Keratinocyte (primary cell): ENCODE measurements around the gene DLAT. TPM values are rescaled to one million over a fixed set of nuclear protein-coding genes. Genes with fewer than 3 reads are reported as not detected.

ENCODE experiments used
- DNase-seq: peaks from one replicate; pipeline ENCODE4 v3.0.0-alpha.2; 2011; ENCODE audit warnings: low read depth, missing footprints, low spot score
- FAIRE-seq: peaks from 2 replicates; lab custom pipeline; 2011; peaks lifted over from hg19 to GRCh38; lab: Jason Lieb, UNC
- H2AFZ ChIP-seq: 2 replicates; pipeline ENCODE4 v1.6.0; 2012; ENCODE audit warnings: low read length, control low read depth, inconsistent platforms; ENCODE audit not compliant: control insufficient read depth
- H3K27ac ChIP-seq: 2 replicates; pipeline ENCODE4 v1.5.1; 2011; ENCODE audit warnings: low read length; ENCODE audit not compliant: control insufficient read depth, insufficient read depth
- H3K27me3 ChIP-seq: 3 replicates; pipeline ENCODE4 v1.6.0; 2011; ENCODE audit warnings: low read length; ENCODE audit not compliant: control insufficient read depth, insufficient read depth; ENCODE audit errors: extremely low read depth
- H3K36me3 ChIP-seq, 2 experiments: 2 replicates in 1 of 2; 3 replicates in 1 of 2; pipeline ENCODE4 v1.5.1; 2011; ENCODE audit warnings: low read length in 2 of 2, mild to moderate bottlenecking in 1 of 2; ENCODE audit not compliant: control insufficient read depth in 2 of 2, insufficient read depth in 2 of 2; ENCODE audit errors: extremely low read depth in 1 of 2
- H3K4me1 ChIP-seq: 3 replicates; pipeline ENCODE4 v1.5.1; 2011; ENCODE audit warnings: low read length; ENCODE audit not compliant: control insufficient read depth, insufficient read depth; ENCODE audit errors: extremely low read depth
- H3K4me2 ChIP-seq: 3 replicates; pipeline ENCODE4 v1.6.0; 2011; ENCODE audit warnings: low read depth, low read length; ENCODE audit not compliant: control insufficient read depth, insufficient read depth; ENCODE audit errors: extremely low read depth
- H3K4me3 ChIP-seq, 3 experiments: fragments of 200-600 bp in 1 of 3; sonication (generic) in 1 of 3; 2 replicates in 2 of 3; 3 replicates in 1 of 3; pipeline ENCODE4 v1.5.1; 2011 to 2016; ENCODE audit warnings: low read length in 3 of 3, mild to moderate bottlenecking in 3 of 3, control low read depth in 2 of 3, inconsistent platforms in 1 of 3, low read depth in 1 of 3, mixed read lengths in 1 of 3, mixed run types in 1 of 3, moderate library complexity in 1 of 3; ENCODE audit not compliant: control insufficient read depth in 2 of 3, insufficient read depth in 2 of 3; ENCODE audit errors: extremely low read depth in 1 of 3
- H3K79me2 ChIP-seq: 2 replicates; pipeline ENCODE4 v1.6.0; 2012; ENCODE audit warnings: low read length; ENCODE audit not compliant: control insufficient read depth, insufficient read depth
- H3K9ac ChIP-seq: 3 replicates; pipeline ENCODE4 v1.6.0; 2011; ENCODE audit warnings: low read length; ENCODE audit not compliant: control insufficient read depth, insufficient read depth; ENCODE audit errors: extremely low read depth
- H3K9me1 ChIP-seq: 3 replicates; pipeline ENCODE4 v1.6.0; 2011; ENCODE audit warnings: low read length; ENCODE audit not compliant: control insufficient read depth, insufficient read depth; ENCODE audit errors: extremely low read depth
- H3K9me3 ChIP-seq: 2 replicates; pipeline ENCODE4 v1.5.1; 2012; ENCODE audit warnings: low read depth, low read length; ENCODE audit not compliant: control insufficient read depth
- H4K20me1 ChIP-seq: 3 replicates; pipeline ENCODE4 v1.6.0; 2011; ENCODE audit warnings: low read length; ENCODE audit not compliant: control insufficient read depth, insufficient read depth; ENCODE audit errors: extremely low read depth
- EZH2 ChIP-seq: IDR thresholded peaks from one replicate; pipeline ENCODE4 v1.6.1; 2012; ENCODE audit warnings: inconsistent platforms, mild to moderate bottlenecking, low read length, moderate library complexity
- dilution Hi-C: fragments of 300-500 bp; cut with MboI; formaldehyde crosslinking; loops from one replicate; pipeline ENCODE4 v1.7.0; 2020; ENCODE audit warnings: low sequenced_read_pairs; ENCODE audit not compliant: extremely low pct_ligation_motif_present
- polyA plus RNA-seq, 5 experiments: library from polyadenylated mRNA; depleted of rRNA in 3 of 5; stranded (reverse) in 3 of 5; stranded (forward) in 1 of 5; unstranded in 1 of 5; fragments of >200 nt; gene quantifications; 1 replicate in 1 of 5; 2 replicates in 3 of 5; 3 replicates in 1 of 5; pipeline versions ENCODE4 v1.2.1 to v1.2.3, GENCODE V29; 2011 to 2012; ENCODE audit warnings: missing spikeins in 2 of 5, low read depth in 1 of 5, low replicate concordance in 1 of 5
- TF ChIP-seq, protein P1 (sequence below), 3 experiments: IDR thresholded peaks in 1 of 3; conservative IDR thresholded peaks in 1 of 3; optimal IDR thresholded peaks in 1 of 3; 2 replicates in 2 of 3; 3 replicates in 1 of 3; pipeline versions ENCODE3 to v1.5.1; 2011; ENCODE audit warnings: low read length in 3 of 3, mild to moderate bottlenecking in 3 of 3, moderate library complexity in 2 of 3, control low read depth in 1 of 3, inconsistent platforms in 1 of 3; ENCODE audit not compliant: insufficient read depth in 2 of 3; ENCODE audit errors: extremely low read depth in 1 of 3

Gene DLAT
- polyA plus RNA-seq, 1 donor (not counting 4 experiments of a cell fraction or from before 2014, with no cell fraction given): 41.9 TPM

- H3K27me3 ChIP-seq: no peaks in the 10 kb centered on the region
- TF ChIP-seq, protein P1, sequence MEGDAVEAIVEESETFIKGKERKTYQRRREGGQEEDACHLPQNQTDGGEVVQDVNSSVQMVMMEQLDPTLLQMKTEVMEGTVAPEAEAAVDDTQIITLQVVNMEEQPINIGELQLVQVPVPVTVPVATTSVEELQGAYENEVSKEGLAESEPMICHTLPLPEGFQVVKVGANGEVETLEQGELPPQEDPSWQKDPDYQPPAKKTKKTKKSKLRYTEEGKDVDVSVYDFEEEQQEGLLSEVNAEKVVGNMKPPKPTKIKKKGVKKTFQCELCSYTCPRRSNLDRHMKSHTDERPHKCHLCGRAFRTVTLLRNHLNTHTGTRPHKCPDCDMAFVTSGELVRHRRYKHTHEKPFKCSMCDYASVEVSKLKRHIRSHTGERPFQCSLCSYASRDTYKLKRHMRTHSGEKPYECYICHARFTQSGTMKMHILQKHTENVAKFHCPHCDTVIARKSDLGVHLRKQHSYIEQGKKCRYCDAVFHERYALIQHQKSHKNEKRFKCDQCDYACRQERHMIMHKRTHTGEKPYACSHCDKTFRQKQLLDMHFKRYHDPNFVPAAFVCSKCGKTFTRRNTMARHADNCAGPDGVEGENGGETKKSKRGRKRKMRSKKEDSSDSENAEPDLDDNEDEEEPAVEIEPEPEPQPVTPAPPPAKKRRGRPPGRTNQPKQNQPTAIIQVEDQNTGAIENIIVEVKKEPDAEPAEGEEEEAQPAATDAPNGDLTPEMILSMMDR (optimal IDR thresholded peaks at IDR 0.05 in 1 of 3, IDR thresholded peaks at IDR 0.05 in 1 of 3, conservative IDR thresholded peaks at IDR 0.05 in 1 of 3; ENCODE audit: extremely low read depth in 1 of 3, insufficient read depth in 2 of 3, low read length in 3 of 3): no peak
- TF ChIP-seq EZH2: no peak
- peak overlapping the region; percentile 97 for H2AFZ ChIP-seq
- H3K4me2 ChIP-seq: peak overlapping the region; percentile 77
- FAIRE-seq (no peak), DNase-seq (no peak)
- dilution Hi-C loops: no loop called here
- peaks cover 52% of the 10 kb centered on the region for H3K79me2 ChIP-seq
- peak overlapping the region; percentile 97 for H3K9ac ChIP-seq
- H3K36me3 ChIP-seq: peaks cover 10 to 38% of the 10 kb centered on the region in 2 experiments
- no peaks in the 10 kb centered on the region for H4K20me1 ChIP-seq
- no peaks in the 10 kb centered on the region for H3K9me1 ChIP-seq
- peaks cover 14% of the 10 kb centered on the region for H3K4me1 ChIP-seq
- H3K27ac ChIP-seq: peak overlapping the region; percentile 95
- peak overlapping the region; percentile 68 to 100 (median 76) for H3K4me3 ChIP-seq
- H3K9me3 ChIP-seq: no peaks in the 10 kb centered on the region
Measured at GRCh38 chr11:112085822-112086421, 60.7 kb downstream of the DLAT start.

GRCh38 chr11:112086422-112087191 is 61.4 kb downstream of the DLAT start, which contains the start of the genes SDHD and TIMM8B:
Gene SDHD (plus strand): TSS chr11:112086873. CDS start chr11:112086908, 35 bp downstream.
Gene TIMM8B (minus strand): TSS chr11:112086756. CDS start chr11:112086723, 33 bp downstream.
- H3K4me1 ChIP-seq: peaks cover 14% of the 10 kb centered on the region

More at GRCh38 chr11:112086422-112087191, 61.4 kb downstream of the DLAT start, which contains the start of the genes SDHD and TIMM8B:
- TF ChIP-seq, protein P1 (optimal IDR thresholded peaks at IDR 0.05 in 1 of 3, IDR thresholded peaks at IDR 0.05 in 1 of 3, conservative IDR thresholded peaks at IDR 0.05 in 1 of 3; ENCODE audit: extremely low read depth in 1 of 3, insufficient read depth in 2 of 3, low read length in 3 of 3): peak; percentile 23 to 58 (median 28)
- no peak for TF ChIP-seq EZH2
- DNase-seq (peak; percentile 75), FAIRE-seq (peak; percentile 49)
- Histone ChIP-seq H4K20me1 (no peaks in the 10 kb centered on the region), H3K4me2 (peak within 1 kb of the TSS; percentile 91), H3K79me2 (peaks cover 52% of the 10 kb centered on the region), H3K9me3 (no peaks in the 10 kb centered on the region), H3K27me3 (no peaks in the 10 kb centered on the region), H3K9me1 (no peaks in the 10 kb centered on the region), H3K9ac (peak within 1 kb of the TSS; percentile 97), H3K27ac (peak within 1 kb of the TSS; percentile 95), H3K4me3 (peak within 1 kb of the TSS; percentile 68 to 100 (median 76)), H2AFZ (peak within 1 kb of the TSS; percentile 97), H3K36me3 (peaks cover 15 to 43% of the 10 kb centered on the region in 2 experiments)
- dilution Hi-C loops: no loop called here
